DOHH2 (cell line): ENCODE data around the gene BMP8A.
"Not testable (repeated sequence)": the region's sequence is repeated elsewhere in the genome, so short reads cannot be mapped to it uniquely, and the experiment has no call there.

Source experiments
- CTCF ChIP-seq: fragments of 200-600 bp; sonication (generic); IDR thresholded peaks from one replicate; pipeline ENCODE4 v1.5.1; 2014; ENCODE audit warnings: antibody characterized with exemption, mild to moderate bottlenecking, low read depth, low read length; ENCODE audit not compliant: poor library complexity, severe bottlenecking
- EZH2phosphoT487 ChIP-seq: fragments of 200-600 bp; sonication (generic); IDR thresholded peaks from 2 replicates; pipeline ENCODE4 v1.6.1; 2017; ENCODE audit warnings: borderline replicate concordance, mild to moderate bottlenecking, antibody characterized with exemption, low read length, moderate library complexity, mixed read lengths

- not testable (repeated sequence) for TF ChIP-seq CTCF, EZH2phosphoT487
Observed at GRCh38 chr1:39515131-39516086, 24.0 kb downstream of the BMP8A start.
